ENCODE results near the gene CARD14.

CARD14 gene

DNA sequence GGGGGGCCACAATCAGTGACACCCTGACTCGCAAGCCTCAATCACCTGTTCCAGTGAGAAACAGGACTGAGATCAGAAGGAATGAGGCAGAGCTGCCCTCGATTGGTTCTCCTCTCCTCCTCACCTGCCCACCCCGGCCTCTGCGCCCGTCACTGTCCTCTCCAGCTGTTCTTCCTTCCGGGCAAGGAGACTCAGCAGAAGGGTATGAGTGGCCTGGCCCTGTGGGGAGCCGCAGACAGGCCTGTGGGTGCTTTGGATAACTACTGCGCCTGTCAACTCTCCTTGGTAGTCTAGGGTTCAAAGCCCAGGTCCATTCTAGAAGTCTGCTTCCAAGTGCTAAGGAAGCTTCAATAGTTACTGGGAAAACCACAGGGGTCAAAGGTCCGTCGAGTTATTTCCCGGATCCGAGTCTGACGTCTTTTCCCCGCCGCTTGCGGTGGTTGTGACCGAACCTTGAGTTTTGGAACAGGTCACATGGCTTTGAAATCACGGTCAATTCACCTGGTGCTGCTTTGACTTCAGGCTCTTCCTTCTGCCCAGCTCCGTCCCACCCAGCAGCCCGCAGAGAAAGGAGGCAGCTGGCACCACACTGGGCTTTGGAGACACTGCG, 8.3 kb downstream of the CARD14 start:
- H4K20me1 ChIP-seq (ENCODE audit: insufficient read depth, low read length) = no peaks in the 10 kb centered on the region
- H3K9ac ChIP-seq (ENCODE audit: low read length) = no peak overlapping the region
- no peak overlapping the region for H3K27ac ChIP-seq (ENCODE audit: low read length)
- no peak for DNase-seq
- peaks cover 65% of the 10 kb centered on the region for H3K27me3 ChIP-seq (replicated peaks; ENCODE audit: insufficient read depth, low read length)
- no peaks in the 10 kb centered on the region for H3K9me3 ChIP-seq (replicated peaks; ENCODE audit: insufficient read depth, low read length)
- no peaks in the 10 kb centered on the region for H3K4me1 ChIP-seq (ENCODE audit: low read length)
- TF ChIP-seq EZH2 (optimal IDR thresholded peaks at IDR 0.05; ENCODE audit: low read depth, low read length) (no peak), EZH2phosphoT487 (IDR thresholded peaks at IDR 0.05; ENCODE audit: low read length) (no peak)
- TF ChIP-seq, protein P1, sequence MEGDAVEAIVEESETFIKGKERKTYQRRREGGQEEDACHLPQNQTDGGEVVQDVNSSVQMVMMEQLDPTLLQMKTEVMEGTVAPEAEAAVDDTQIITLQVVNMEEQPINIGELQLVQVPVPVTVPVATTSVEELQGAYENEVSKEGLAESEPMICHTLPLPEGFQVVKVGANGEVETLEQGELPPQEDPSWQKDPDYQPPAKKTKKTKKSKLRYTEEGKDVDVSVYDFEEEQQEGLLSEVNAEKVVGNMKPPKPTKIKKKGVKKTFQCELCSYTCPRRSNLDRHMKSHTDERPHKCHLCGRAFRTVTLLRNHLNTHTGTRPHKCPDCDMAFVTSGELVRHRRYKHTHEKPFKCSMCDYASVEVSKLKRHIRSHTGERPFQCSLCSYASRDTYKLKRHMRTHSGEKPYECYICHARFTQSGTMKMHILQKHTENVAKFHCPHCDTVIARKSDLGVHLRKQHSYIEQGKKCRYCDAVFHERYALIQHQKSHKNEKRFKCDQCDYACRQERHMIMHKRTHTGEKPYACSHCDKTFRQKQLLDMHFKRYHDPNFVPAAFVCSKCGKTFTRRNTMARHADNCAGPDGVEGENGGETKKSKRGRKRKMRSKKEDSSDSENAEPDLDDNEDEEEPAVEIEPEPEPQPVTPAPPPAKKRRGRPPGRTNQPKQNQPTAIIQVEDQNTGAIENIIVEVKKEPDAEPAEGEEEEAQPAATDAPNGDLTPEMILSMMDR (IDR thresholded peaks at IDR 0.05; ENCODE audit: low read length) = no peak
- H3K36me3 ChIP-seq (replicated peaks; ENCODE audit: insufficient read depth, low read length) = no peaks in the 10 kb centered on the region
- no peaks in the 10 kb centered on the region for H3F3A ChIP-seq (ENCODE audit: insufficient read depth, low read length)
- no peaks in the 10 kb centered on the region for H3K9me2 ChIP-seq (replicated peaks; ENCODE audit: insufficient read depth, low read length)
- H3K4me2 ChIP-seq (ENCODE audit: low read depth, low read length) = no peak overlapping the region
- H3K4me3 ChIP-seq (ENCODE audit: low read length) = no peak overlapping the region
- H2AFZ ChIP-seq (ENCODE audit: low read length) = no peak overlapping the region
- no peaks in the 10 kb centered on the region for H3K79me2 ChIP-seq (ENCODE audit: low read length)

DNA sequence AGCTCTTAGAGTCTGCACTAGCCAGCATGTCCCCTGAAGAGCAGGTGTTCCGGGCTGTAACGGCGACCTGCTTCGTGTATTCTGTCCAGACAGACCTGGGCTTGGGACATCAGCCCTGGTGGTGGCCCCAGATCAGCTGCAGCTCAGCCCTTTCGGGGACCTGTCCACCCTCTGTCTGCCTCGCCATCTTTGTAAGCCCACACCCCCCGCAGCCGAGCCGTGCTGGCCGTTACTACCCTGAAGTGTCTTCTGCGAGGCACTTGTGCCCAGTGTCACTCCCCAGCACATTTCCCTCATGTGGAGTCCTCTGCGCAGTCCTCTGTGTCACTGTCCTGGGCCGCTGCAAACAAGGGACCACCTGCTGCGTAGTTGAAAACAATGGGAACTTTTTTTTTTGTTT, 10.4 kb downstream of the CARD14 start:
- Histone ChIP-seq H3K36me3 (replicated peaks; ENCODE audit: insufficient read depth, low read length) (no peaks in the 10 kb centered on the region), H3K27ac (ENCODE audit: low read length) (no peak overlapping the region), H3K4me1 (ENCODE audit: low read length) (no peaks in the 10 kb centered on the region), H3K9ac (ENCODE audit: low read length) (no peak overlapping the region), H3K4me3 (ENCODE audit: low read length) (no peak overlapping the region), H3K9me3 (replicated peaks; ENCODE audit: insufficient read depth, low read length) (no peaks in the 10 kb centered on the region), H3K4me2 (ENCODE audit: low read depth, low read length) (no peak overlapping the region), H3K79me2 (ENCODE audit: low read length) (no peaks in the 10 kb centered on the region), H2AFZ (ENCODE audit: low read length) (no peak overlapping the region), H3F3A (ENCODE audit: insufficient read depth, low read length) (no peaks in the 10 kb centered on the region), H3K27me3 (replicated peaks; ENCODE audit: insufficient read depth, low read length) (peaks cover 72% of the 10 kb centered on the region), H4K20me1 (ENCODE audit: insufficient read depth, low read length) (no peaks in the 10 kb centered on the region), H3K9me2 (replicated peaks; ENCODE audit: insufficient read depth, low read length) (no peaks in the 10 kb centered on the region)
- no peak for DNase-seq
- TF ChIP-seq EZH2 (optimal IDR thresholded peaks at IDR 0.05; ENCODE audit: low read depth, low read length) (no peak), EZH2phosphoT487 (IDR thresholded peaks at IDR 0.05; ENCODE audit: low read length) (no peak)
- TF ChIP-seq, protein P1 (IDR thresholded peaks at IDR 0.05; ENCODE audit: low read length) = no peak

DNA sequence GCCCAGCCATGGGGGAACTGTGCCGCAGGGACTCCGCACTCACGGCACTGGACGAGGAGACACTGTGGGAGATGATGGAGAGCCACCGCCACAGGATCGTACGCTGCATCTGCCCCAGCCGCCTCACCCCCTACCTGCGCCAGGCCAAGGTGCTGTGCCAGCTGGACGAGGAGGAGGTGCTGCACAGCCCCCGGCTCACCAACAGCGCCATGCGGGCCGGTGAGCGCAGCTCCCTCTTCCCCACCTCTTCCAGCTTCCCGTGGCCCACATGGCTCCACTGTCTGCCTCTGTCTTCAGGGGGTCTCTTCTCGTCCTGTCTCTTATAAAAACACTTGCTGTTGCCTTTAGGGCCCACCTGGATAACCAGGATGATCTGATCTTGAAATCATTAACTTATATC, 11.6 kb downstream of the CARD14 start:
- Histone ChIP-seq H2AFZ (ENCODE audit: low read length) (no peak overlapping the region), H4K20me1 (ENCODE audit: insufficient read depth, low read length) (no peaks in the 10 kb centered on the region), H3K27me3 (replicated peaks; ENCODE audit: insufficient read depth, low read length) (peaks cover 76% of the 10 kb centered on the region), H3K9me3 (replicated peaks; ENCODE audit: insufficient read depth, low read length) (no peaks in the 10 kb centered on the region), H3K4me3 (ENCODE audit: low read length) (no peak overlapping the region), H3F3A (ENCODE audit: insufficient read depth, low read length) (no peaks in the 10 kb centered on the region), H3K4me2 (ENCODE audit: low read depth, low read length) (no peak overlapping the region), H3K36me3 (replicated peaks; ENCODE audit: insufficient read depth, low read length) (no peaks in the 10 kb centered on the region), H3K79me2 (ENCODE audit: low read length) (no peaks in the 10 kb centered on the region), H3K27ac (ENCODE audit: low read length) (no peak overlapping the region), H3K9me2 (replicated peaks; ENCODE audit: insufficient read depth, low read length) (no peaks in the 10 kb centered on the region), H3K9ac (ENCODE audit: low read length) (no peak overlapping the region), H3K4me1 (ENCODE audit: low read length) (no peaks in the 10 kb centered on the region)
- TF ChIP-seq, protein P1 (IDR thresholded peaks at IDR 0.05; ENCODE audit: low read length) = no peak
- TF ChIP-seq EZH2 (optimal IDR thresholded peaks at IDR 0.05; ENCODE audit: low read depth, low read length) (no peak), EZH2phosphoT487 (IDR thresholded peaks at IDR 0.05; ENCODE audit: low read length) (no peak)
- DNase-seq = no peak

All from MM.1S (cell line).